HCT116 (cell line): ENCODE measurements around the gene LAMC2.

ENCODE experiments used
- CEBPB ChIP-seq: IDR thresholded peaks from 2 replicates; pipeline ENCODE4 v1.6.1; 2012; ENCODE audit warnings: low read depth
- EZH2 ChIP-seq: fragments of 200-600 bp; sonication (generic); IDR thresholded peaks from 2 replicates; pipeline ENCODE4 v1.6.1; 2017; ENCODE audit warnings: antibody characterized with exemption, mixed run types
- EZH2phosphoT487 ChIP-seq: fragments of 200-600 bp; IDR thresholded peaks from 2 replicates; pipeline ENCODE4 v1.6.1; 2018; ENCODE audit warnings: antibody characterized with exemption, borderline replicate concordance
- POLR2A ChIP-seq: IDR thresholded peaks from 2 replicates; pipeline ENCODE4 v1.7.0; 2011; ENCODE audit warnings: borderline replicate concordance; ENCODE audit not compliant: insufficient read depth, insufficient read length; ENCODE audit errors: extremely low read depth
- POLR2AphosphoS5 ChIP-seq: IDR thresholded peaks from 2 replicates; pipeline ENCODE4 v1.6.1; 2011; ENCODE audit warnings: mild to moderate bottlenecking, low read depth, low read length, moderate library complexity
- TF ChIP-seq, protein P1 (sequence below), 3 experiments: fragments of 200-600 bp in 1 of 3; sonication (generic) in 1 of 3; IDR thresholded peaks in 2 of 3; conservative IDR thresholded peaks in 1 of 3; 2 replicates each; pipeline ENCODE4 v1.5.1; 2012 to 2017; ENCODE audit warnings: low read depth in 2 of 3, low read length in 2 of 3, antibody characterized with exemption in 1 of 3, borderline replicate concordance in 1 of 3, control low read depth in 1 of 3, mild to moderate bottlenecking in 1 of 3, mixed read lengths in 1 of 3, mixed run types in 1 of 3, moderate library complexity in 1 of 3; ENCODE audit not compliant: insufficient read depth in 1 of 3
- TF ChIP-seq, protein P2 (sequence below): IDR thresholded peaks from 2 replicates; pipeline ENCODE4 v1.6.1; 2012; ENCODE audit warnings: low read depth
- TF ChIP-seq, protein P3 (sequence below): IDR thresholded peaks from 2 replicates; pipeline ENCODE4 v1.6.1; 2012

DNA sequence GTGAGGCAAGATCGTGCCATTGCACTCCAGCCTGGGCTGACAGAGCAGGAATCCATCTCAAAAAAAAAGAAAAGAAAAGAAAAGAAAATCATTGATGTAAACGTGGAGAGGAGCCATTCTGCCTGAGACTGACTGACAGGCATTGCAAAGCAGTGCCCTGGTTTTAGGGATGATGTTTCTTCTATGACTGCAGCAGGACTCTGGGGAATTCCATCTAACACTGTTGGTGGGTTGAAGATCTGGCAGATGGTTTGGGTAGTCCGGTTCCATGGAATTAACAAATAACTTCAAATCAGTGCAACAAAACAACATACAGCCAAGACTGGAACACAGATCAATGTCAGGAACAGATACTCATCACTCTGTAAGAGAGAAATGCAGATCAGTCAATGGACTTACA lies 17.8 kb upstream of the LAMC2 start:
- TF ChIP-seq, protein P1, sequence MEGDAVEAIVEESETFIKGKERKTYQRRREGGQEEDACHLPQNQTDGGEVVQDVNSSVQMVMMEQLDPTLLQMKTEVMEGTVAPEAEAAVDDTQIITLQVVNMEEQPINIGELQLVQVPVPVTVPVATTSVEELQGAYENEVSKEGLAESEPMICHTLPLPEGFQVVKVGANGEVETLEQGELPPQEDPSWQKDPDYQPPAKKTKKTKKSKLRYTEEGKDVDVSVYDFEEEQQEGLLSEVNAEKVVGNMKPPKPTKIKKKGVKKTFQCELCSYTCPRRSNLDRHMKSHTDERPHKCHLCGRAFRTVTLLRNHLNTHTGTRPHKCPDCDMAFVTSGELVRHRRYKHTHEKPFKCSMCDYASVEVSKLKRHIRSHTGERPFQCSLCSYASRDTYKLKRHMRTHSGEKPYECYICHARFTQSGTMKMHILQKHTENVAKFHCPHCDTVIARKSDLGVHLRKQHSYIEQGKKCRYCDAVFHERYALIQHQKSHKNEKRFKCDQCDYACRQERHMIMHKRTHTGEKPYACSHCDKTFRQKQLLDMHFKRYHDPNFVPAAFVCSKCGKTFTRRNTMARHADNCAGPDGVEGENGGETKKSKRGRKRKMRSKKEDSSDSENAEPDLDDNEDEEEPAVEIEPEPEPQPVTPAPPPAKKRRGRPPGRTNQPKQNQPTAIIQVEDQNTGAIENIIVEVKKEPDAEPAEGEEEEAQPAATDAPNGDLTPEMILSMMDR (IDR thresholded peaks at IDR 0.05 in 2 of 3, conservative IDR thresholded peaks at IDR 0.05 in 1 of 3; ENCODE audit: borderline replicate concordance in 1 of 3, insufficient read depth in 1 of 3, low read depth in 2 of 3, low read length in 2 of 3) = no peak
- TF ChIP-seq, protein P2, sequence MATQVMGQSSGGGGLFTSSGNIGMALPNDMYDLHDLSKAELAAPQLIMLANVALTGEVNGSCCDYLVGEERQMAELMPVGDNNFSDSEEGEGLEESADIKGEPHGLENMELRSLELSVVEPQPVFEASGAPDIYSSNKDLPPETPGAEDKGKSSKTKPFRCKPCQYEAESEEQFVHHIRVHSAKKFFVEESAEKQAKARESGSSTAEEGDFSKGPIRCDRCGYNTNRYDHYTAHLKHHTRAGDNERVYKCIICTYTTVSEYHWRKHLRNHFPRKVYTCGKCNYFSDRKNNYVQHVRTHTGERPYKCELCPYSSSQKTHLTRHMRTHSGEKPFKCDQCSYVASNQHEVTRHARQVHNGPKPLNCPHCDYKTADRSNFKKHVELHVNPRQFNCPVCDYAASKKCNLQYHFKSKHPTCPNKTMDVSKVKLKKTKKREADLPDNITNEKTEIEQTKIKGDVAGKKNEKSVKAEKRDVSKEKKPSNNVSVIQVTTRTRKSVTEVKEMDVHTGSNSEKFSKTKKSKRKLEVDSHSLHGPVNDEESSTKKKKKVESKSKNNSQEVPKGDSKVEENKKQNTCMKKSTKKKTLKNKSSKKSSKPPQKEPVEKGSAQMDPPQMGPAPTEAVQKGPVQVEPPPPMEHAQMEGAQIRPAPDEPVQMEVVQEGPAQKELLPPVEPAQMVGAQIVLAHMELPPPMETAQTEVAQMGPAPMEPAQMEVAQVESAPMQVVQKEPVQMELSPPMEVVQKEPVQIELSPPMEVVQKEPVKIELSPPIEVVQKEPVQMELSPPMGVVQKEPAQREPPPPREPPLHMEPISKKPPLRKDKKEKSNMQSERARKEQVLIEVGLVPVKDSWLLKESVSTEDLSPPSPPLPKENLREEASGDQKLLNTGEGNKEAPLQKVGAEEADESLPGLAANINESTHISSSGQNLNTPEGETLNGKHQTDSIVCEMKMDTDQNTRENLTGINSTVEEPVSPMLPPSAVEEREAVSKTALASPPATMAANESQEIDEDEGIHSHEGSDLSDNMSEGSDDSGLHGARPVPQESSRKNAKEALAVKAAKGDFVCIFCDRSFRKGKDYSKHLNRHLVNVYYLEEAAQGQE = no peak
- TF ChIP-seq POLR2A (no peak), EZH2 (no peak), EZH2phosphoT487 (no peak), CEBPB (no peak), POLR2AphosphoS5 (no peak)
- TF ChIP-seq, protein P3, sequence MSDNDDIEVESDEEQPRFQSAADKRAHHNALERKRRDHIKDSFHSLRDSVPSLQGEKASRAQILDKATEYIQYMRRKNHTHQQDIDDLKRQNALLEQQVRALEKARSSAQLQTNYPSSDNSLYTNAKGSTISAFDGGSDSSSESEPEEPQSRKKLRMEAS = no peak
